Ectodermal cell (in vitro differentiated cells): Measurements from ENCODE around the gene LHFPL3.
"Not testable (repeated sequence)": the region's sequence is repeated elsewhere in the genome, so short reads cannot be mapped to it uniquely, and the experiment has no call there.

Source experiments
- H3K27ac ChIP-seq: 2 replicates; pipeline ENCODE4 v1.7.0; 2013; ENCODE audit warnings: mild to moderate bottlenecking, low read depth, low read length; ENCODE audit not compliant: insufficient read depth, poor library complexity, severe bottlenecking
- H3K27me3 ChIP-seq: 2 replicates; pipeline ENCODE4 v1.7.0; 2013; ENCODE audit warnings: mild to moderate bottlenecking, low read length; ENCODE audit not compliant: insufficient read depth, control insufficient read depth, poor library complexity, severe bottlenecking
- H3K36me3 ChIP-seq: one replicate; pipeline ENCODE4 v1.7.0; 2013; ENCODE audit warnings: low read length; ENCODE audit not compliant: control insufficient read depth, insufficient read depth
- H3K4me1 ChIP-seq: one replicate; pipeline ENCODE4 v1.7.0; 2013; ENCODE audit warnings: low read length; ENCODE audit not compliant: control insufficient read depth, insufficient read depth
- H3K4me3 ChIP-seq: 2 replicates; pipeline ENCODE4 v1.7.0; 2013; ENCODE audit warnings: low read depth, low read length, control low read depth; ENCODE audit not compliant: insufficient read depth
- H3K9me3 ChIP-seq: 2 replicates; pipeline ENCODE4 v1.7.0; 2013; ENCODE audit warnings: mild to moderate bottlenecking, low read length, moderate library complexity; ENCODE audit not compliant: control insufficient read depth
- WGBS, 2 experiments: methylation state at CpG; one replicate each; pipeline ENCODE4 v1.1.7; 2013; ENCODE audit warnings: missing lambda C conversion rate in 2 of 2; 5-methylcytosine and 5-hydroxymethylcytosine counted together

Gene LHFPL3

GRCh38 chr7:104908636-104909035 lies 580.2 kb downstream of the LHFPL3 start:
- Histone ChIP-seq H3K9me3 (no peaks in the 10 kb centered on the region), H3K4me1 (no peaks in the 10 kb centered on the region), H3K4me3 (no peak overlapping the region), H3K27ac (no peak overlapping the region), H3K27me3 (no peaks in the 10 kb centered on the region), H3K36me3 (no peaks in the 10 kb centered on the region)
- 95 to 100% methylated on average over 1 to 2 of the region's 2 CpGs for WGBS, 2 experiments

- no peaks in the 10 kb centered on the region for H3K9me3 ChIP-seq
- 93 to 95% methylated on average over 2 of the region's 2 CpGs for WGBS, 2 experiments
- H3K36me3 ChIP-seq = no peaks in the 10 kb centered on the region
- no peak overlapping the region for H3K27ac ChIP-seq
- no peaks in the 10 kb centered on the region for H3K4me1 ChIP-seq
- H3K4me3 ChIP-seq = no peak overlapping the region
- no peaks in the 10 kb centered on the region for H3K27me3 ChIP-seq
Observed at GRCh38 chr7:104909096-104909495, 580.7 kb downstream of the LHFPL3 start.

DNA sequence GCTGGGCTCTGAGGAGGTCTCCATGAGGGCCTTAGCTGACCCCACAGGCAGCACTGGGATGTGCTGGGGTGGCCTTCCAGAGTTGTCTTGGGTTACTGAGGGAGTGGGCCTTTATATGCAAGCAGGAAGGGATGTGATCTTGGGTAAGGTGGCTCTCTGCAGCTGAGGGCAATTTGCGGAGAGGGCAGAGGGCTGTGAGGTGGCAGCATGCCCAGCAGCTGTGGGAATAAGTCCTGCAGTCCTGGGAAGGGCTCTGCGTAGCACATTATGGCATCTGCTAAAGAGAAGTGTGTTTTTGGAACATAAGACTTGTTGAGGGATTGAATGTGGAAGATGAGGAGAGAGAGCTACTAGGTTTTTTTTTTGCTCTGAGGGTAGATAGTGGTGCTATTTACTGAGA lies 586.0 kb downstream of the LHFPL3 start:
- no peaks in the 10 kb centered on the region for H3K4me1 ChIP-seq
- H3K4me3 ChIP-seq = no peak overlapping the region
- H3K36me3 ChIP-seq = no peaks in the 10 kb centered on the region
- H3K27ac ChIP-seq = no peak overlapping the region
- WGBS, 2 experiments = 94 to 97% methylated on average over 2 of the region's 2 CpGs
- H3K9me3 ChIP-seq = no peaks in the 10 kb centered on the region
- no peaks in the 10 kb centered on the region for H3K27me3 ChIP-seq

GRCh38 chr7:104921596-104921995 lies 593.2 kb downstream of the LHFPL3 start:
- H3K36me3 ChIP-seq = no peaks in the 10 kb centered on the region
- H3K27ac ChIP-seq = no peak overlapping the region
- H3K9me3 ChIP-seq = no peaks in the 10 kb centered on the region
- WGBS, 2 experiments = 91 to 95% methylated on average over 2 of the region's 2 CpGs
- no peaks in the 10 kb centered on the region for H3K4me1 ChIP-seq
- no peak overlapping the region for H3K4me3 ChIP-seq
- no peaks in the 10 kb centered on the region for H3K27me3 ChIP-seq

DNA sequence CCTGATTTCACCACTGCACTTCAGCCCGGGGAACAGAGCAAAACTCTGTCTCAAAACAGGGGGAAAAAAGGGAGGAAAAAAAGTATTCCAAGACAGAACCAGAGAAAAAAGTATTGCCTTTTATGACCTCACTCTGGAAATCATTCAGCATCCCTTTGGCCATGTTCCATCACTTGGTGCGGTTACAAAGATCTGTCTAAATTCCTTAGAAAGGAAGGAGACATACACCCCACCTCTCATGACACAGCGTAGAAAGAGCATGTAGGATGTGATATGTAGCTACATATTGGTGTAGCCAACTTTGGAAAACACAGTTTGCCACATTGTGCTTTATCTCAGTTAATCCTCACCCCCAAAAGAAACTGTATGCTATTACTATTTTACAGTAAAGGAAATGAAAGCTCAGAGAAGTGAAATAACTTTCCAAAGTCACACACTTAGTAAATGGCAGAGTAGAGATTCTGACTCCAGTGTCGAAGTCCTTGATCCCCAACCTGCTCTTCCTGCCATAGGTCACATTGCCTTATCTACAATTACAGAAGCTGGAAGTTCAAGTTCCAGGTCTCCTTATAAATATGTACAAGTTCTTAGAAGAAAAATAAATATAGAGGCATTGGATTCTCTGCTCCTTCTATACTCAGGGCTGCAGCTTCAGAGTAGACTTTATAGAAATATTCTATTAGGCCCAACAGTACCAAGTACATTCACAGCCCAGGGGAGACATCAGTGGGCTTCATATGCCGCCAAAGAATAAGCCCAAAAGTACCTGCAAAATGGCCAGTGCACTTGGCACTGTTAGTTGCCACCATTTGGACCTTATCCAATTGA lies 594.0 kb downstream of the LHFPL3 start:
- Histone ChIP-seq H3K4me1 (no peaks in the 10 kb centered on the region), H3K9me3 (no peaks in the 10 kb centered on the region), H3K27me3 (no peaks in the 10 kb centered on the region), H3K36me3 (no peaks in the 10 kb centered on the region), H3K4me3 (no peak overlapping the region), H3K27ac (no peak overlapping the region)
- 67 to 80% methylated on average over 4 to 5 of the region's 5 CpGs for WGBS, 2 experiments

DNA sequence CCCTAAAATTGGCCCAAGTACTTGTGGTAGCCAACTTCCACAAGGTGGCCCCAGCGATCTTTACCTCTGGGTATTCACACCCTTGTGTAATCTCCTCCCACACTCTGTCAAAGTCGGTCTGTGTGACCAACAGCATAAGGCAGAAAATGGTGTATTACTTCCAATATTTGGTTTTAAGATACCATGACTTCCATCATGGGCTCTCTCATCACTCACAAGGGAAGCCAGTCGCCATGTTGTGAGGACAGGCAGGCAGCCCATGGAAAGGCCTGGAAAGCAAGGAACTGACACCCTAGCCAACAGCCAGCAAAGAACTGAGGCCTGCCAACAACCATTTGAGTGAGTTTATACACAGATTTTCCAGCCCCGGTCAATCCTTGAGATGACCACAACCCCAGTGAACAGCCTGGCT lies 594.6 kb downstream of the LHFPL3 start:
- Histone ChIP-seq H3K27ac (no peak overlapping the region), H3K9me3 (no peaks in the 10 kb centered on the region), H3K4me1 (no peaks in the 10 kb centered on the region), H3K4me3 (no peak overlapping the region), H3K27me3 (no peaks in the 10 kb centered on the region), H3K36me3 (no peaks in the 10 kb centered on the region)
- 19 to 26% methylated on average over 4 of the region's 4 CpGs for WGBS, 2 experiments

DNA sequence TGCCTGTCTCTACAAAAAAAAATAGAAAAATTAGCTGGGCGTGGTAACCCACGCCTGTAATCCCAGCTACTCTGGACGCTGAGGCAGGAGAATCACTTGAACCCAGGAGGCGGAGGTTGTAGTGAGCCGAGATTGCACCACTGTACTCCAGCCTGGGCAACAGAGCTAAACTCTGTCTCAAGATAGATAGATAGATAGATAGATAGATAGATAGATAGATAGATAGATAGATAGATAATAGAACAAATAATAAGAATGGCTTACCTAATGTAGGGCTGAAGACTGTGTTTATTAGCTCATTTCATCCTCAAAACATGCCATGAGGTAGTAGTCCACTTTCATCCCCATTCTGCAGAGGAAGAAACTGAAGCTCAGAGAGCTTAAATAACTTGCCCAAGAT lies 597.8 kb downstream of the LHFPL3 start:
- H3K4me3 ChIP-seq, H3K9me3 ChIP-seq, H3K27ac ChIP-seq, H3K27me3 ChIP-seq, H3K36me3 ChIP-seq, H3K4me1 ChIP-seq: not testable (repeated sequence)
- WGBS, 2 experiments = 85 to 91% methylated on average over 5 of the region's 5 CpGs

DNA sequence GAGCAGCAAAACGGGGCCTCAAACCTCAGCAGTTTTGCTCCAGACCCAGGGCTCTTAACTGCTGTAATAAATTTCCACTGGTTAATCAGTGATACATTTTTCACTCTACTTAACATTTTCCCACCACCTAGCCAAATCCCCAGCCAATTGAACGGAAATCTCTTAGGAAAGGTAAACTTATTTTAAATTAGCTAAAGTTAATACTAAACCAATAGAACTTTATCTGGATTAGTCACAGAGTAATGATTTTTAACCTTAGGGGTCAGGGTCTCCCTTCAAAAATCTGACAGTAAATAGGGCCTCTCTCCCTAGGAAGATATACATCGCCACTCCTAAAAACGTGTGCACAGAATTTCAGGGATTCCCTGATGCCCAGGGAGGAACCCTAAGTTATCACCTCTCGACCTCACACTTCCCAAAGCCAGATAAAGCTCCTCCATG lies 598.2 kb downstream of the LHFPL3 start:
- Histone ChIP-seq H3K4me3 (no peak overlapping the region), H3K4me1 (peaks cover 3% of the 10 kb centered on the region), H3K27ac (no peak overlapping the region), H3K9me3 (no peaks in the 10 kb centered on the region), H3K36me3 (no peaks in the 10 kb centered on the region), H3K27me3 (no peaks in the 10 kb centered on the region)
- 88 to 90% methylated on average over 4 to 5 of the region's 5 CpGs for WGBS, 2 experiments

DNA sequence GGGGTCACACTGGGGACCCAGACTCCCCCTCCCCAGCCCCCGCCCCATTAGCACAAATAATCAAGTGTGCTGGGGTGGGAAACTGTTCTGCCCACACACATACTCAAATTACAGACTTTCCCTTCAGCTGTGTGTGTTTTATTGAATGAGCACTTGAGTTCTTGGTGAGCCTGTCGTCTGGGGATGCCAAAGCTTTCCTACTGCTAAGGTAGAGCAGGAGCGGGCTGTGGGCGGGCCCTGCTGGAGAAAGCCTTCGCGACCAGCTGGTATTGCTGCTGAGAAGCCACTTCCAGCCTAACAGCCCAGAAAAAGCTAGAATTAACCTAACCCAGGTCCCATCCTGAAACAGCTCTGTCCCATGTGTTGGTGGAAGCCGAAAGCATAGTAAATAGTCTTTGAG lies 598.7 kb downstream of the LHFPL3 start:
- 37 to 43% methylated on average over 6 to 7 of the region's 7 CpGs for WGBS, 2 experiments
- H3K36me3 ChIP-seq = no peaks in the 10 kb centered on the region
- H3K9me3 ChIP-seq = no peaks in the 10 kb centered on the region
- H3K27me3 ChIP-seq = no peaks in the 10 kb centered on the region
- no peak overlapping the region for H3K4me3 ChIP-seq
- H3K27ac ChIP-seq = no peak overlapping the region
- peaks cover 3% of the 10 kb centered on the region for H3K4me1 ChIP-seq

DNA sequence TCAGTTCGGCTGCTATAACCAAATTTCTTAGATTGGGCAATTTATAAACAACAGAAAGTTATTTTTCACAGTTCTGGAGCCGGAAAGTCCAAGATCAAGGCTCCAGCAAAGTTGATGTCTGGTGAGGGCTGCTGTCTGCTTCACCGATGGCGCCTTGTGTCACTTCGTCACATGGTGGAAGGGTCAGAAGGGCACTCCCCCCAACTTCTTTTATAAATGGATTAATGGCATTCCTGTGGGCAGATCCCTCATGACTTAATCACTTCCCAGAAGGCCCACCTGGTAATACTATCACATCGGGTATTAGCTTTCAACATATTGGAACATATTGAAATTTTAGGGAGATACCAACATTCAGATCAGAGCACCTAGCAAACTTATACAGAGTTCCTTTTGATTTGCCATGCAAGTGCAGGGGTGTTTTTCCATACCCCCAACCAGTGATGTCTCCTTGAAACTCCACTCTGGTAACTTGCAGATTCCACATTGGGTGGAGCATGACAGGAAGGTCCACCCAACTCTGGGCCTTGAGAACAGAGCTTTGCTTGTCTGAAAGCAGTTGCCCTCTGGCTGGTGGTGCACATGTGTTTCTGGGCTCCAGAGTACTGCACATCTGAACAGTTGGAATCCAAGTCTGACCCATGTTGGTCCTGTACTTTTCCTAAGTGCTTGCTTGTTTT lies 600.5 kb downstream of the LHFPL3 start:
- Histone ChIP-seq H3K4me3 (no peak overlapping the region), H3K9me3 (no peaks in the 10 kb centered on the region), H3K27ac (no peak overlapping the region), H3K36me3 (no peaks in the 10 kb centered on the region), H3K4me1 (peaks cover 6% of the 10 kb centered on the region), H3K27me3 (no peaks in the 10 kb centered on the region)
- 97% methylated on average over 6 of the region's 6 CpGs for WGBS, 2 experiments
